Measurements from ENCODE around the gene PSG3.
"Not testable (repeated sequence)": the region's sequence is repeated elsewhere in the genome, so short reads cannot be mapped to it uniquely, and the experiment has no call there.

PSG3 gene

DNA sequence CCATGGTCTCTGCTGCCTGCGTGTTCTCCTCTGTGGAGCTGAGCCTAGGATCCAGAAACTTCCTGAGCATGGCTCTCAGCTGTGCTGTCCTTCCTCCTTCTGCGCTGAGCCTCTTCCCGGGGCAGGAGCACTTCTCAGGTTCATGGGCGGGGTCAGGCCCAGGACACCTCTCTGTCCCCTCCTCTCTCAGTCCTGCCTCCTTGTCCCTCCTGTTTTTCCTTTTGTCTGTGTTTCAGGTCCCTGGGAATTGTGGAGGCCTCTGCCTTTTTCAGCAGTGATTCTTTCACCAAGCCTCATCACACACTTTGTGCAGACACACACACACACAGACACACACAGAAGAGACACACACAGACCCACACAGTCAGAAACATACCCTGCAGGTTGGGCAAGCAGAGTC is at the start of gene PSG3:
TSS of gene PSG3 (minus strand) at position 101 of the 400 bp plus-strand sequence. CDS start at position 4, 97 bp downstream.
- DNase-seq (ENCODE audit: low spot score): not testable (repeated sequence)

DNA sequence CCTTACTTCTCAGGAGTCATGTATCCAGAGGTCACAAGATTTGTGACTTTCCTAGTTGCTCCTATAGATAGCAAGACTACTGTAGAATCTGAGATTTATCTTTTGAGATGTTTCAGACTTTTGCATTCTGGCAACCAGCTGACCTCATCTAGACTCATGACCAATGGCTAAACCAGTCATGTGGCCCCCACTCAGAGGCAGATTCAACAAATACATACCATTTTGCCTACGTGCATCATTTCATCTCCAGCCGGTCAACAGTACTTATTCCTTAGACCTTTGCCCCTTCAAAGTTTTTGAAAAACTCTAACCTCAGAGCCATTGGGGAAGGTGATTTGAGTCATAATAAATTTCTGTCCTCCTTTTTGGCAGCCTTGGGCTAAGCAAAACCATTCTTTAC is 48.5 kb upstream of the PSG3 start:
- DNase-seq (ENCODE audit: low spot score): not testable (repeated sequence)

DNA sequence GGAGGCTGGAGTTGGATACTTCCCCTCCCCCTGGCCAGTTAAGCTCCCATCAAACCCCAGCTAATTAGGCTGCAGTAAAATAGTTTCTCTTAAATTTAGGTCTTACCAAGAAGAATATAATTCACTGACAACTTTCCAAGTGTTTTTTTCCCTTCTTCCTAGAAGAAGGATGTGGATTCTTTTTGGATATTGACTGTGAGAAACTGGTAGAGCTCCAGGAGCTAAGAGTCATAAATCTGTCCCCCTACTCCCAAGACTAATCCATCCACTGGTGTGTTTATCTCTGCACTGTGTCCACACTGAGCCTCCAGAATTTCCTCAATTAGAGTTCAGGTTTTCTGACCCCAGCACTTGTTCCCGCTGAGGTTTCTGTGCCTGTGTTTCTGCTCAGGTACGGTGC is 47.5 kb upstream of the PSG3 start:
- DNase-seq (ENCODE audit: low spot score): not testable (repeated sequence)

DNA sequence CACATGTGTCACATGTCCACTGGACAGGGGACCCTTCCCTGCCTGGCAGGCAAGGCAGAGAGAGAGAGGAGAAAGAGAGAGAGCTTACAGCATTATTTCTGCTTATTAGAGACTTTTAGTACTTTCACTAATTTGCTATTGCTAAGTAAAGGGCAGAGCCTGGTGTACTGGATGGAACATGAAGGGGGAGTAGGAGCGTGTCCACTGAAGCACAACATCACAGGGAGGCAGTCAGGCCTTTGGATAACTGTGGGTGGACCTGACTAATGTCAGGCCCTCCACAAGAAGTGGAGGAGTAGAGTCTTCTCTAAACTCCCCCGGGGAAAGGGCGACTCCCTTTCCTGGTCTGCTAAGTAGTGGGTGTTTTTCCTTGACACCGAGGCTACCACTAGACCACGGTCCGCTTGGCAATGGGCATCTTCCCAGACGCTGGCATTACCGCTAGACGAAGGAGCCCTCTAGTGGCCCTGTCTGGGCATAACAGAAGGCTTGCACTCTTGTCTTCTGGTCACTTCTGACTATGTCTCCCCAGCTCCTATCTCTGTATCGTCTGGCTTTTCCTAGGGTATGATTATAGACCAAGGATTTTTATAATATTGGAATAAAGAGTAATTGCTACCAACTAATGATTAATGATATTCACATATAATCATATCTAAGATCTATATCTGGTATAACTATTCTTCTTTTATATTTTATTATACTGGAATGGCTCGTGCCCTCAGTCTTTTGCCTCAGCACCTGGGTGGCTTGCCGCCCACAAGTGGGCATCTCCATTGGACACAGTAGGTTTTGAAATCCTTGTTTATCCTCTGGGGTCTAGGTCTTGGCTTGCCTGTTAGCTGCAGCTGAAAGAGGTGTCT is 36.7 kb upstream of the PSG3 start:
- peak; percentile 21 for DNase-seq (ENCODE audit: low spot score)

DNA sequence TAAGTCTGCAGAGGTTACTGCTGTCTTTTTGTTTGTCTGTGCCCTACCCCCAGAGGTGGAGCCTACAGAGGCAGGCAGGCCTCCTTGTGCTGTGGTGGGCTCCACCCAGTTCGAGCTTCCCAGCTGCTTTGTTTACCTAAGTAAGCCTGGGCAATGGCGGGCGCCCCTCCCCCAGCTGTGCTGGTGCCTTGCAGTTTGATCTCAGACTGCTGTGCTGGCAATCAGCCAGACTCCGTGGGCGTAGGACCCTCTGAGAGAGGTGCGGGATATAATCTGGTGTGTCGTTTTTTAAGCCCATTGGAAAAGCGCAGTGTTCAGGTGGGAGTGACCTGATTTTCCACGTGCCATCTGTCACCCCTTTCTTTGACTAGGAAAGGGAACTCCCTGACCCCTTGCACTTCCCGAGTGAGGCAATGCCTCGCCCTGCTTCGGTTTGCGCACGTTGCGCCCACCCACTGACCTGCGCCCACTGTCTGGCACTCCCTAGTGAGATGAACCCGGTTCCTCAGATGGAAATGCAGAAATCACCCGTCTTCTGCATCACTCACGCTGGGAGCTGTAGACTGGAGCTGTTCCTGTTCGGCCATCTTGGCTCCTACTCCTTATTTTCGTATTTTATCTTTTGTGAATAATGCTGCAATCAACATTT is 34.4 kb upstream of the PSG3 start:
- DNase-seq (ENCODE audit: low spot score): not testable (repeated sequence)

DNA sequence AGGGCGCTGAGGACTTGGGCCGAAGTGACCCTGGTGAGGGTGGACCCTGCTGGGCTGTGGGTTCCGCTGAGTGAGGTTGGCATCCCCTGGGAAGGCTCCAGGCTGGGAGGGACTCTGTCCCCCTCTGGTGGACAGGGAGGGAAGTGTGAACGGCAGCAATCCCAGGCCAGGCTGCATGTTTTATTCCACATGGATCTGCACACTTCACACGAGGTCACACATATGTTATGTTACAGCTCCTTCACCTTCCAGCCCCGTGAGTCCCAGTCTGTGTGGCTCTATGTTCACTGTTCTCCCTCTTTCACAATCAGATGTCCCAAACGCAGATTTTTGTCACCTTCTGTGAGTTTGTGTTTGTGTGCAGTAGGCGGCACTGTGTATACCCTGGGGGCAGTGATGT is 27.0 kb upstream of the PSG3 start:
- not testable (repeated sequence) for DNase-seq (ENCODE audit: low spot score)

DNA sequence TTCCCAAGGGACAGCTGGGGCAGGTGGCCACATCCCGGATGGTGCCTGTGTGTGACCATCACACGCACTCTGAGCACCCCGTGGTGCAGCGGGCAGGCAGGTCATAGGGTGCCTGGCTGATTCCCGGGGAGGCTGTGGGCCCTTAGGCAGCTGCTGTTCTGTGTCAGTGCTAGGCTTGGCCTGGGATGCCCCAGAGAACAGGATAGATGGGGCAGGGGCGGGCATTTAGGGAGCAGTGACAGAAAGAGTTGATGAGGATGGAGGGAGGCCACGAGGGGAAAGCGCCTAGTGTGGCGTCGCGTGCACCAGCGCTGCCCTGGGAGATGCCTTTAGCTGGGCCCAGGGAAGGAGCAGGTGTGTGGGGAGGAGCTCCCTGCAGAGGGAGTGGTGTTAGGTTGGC is 26.6 kb upstream of the PSG3 start:
- not testable (repeated sequence) for DNase-seq (ENCODE audit: low spot score)

DNA sequence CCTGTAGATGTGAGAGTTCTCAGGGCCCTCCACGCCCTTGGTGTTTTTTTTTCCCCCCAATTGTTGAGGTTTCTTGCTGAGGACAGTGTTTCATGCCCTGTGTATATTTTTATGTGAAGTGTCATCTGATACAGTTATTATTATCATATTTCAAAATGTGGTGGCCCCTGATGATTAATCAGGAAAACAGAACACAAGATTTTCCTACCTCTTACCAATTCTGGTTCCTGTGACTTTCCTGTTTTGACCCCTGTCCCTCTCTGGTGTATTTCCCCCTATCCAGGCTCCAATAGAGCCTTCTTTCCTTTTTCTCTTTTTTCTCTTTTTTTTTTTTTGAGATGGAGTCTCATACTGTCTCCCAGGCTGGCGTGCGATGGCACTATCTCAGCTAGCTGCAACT is 24.6 kb upstream of the PSG3 start:
- DNase-seq (ENCODE audit: low spot score): no peak

DNA sequence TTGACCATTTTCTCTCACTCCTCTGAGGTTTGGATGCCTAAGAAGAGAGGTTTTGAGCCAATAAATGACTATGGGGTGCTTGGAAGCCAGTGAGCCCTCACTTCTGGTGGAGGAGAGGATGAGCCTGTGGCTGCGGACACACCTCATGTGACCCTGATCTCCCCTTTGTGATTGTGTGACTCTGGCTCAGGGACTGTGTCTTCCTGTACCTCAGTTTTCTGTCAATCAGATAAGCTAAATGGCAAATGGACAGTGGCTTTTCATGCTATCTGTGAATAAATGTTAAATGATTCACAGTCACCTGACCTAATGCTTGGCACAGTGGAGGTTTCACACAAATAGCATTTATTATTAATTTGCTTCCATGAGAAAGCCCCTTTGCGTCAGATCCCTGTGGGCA is 22.5 kb upstream of the PSG3 start:
- DNase-seq (ENCODE audit: low spot score): no peak

DNA sequence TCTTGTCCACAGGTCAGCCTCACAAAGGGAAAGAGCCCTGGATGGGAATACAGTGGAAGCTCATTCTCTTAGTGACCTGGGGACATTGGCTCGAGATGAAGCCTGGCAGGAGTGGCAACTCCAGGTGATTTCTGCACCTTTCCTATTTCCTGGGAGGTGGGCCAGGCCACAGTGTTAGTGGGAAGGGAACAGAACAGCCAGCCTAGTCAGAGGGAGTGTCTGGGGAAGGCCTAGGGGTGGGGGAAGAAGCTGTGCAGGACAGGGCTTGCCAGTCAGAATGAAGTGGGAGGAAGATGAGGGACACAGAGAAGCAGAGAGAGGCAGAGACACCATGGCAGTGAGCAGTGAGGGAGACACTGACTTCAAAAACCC is 21.6 kb upstream of the PSG3 start:
- not testable (repeated sequence) for DNase-seq (ENCODE audit: low spot score)

DNA sequence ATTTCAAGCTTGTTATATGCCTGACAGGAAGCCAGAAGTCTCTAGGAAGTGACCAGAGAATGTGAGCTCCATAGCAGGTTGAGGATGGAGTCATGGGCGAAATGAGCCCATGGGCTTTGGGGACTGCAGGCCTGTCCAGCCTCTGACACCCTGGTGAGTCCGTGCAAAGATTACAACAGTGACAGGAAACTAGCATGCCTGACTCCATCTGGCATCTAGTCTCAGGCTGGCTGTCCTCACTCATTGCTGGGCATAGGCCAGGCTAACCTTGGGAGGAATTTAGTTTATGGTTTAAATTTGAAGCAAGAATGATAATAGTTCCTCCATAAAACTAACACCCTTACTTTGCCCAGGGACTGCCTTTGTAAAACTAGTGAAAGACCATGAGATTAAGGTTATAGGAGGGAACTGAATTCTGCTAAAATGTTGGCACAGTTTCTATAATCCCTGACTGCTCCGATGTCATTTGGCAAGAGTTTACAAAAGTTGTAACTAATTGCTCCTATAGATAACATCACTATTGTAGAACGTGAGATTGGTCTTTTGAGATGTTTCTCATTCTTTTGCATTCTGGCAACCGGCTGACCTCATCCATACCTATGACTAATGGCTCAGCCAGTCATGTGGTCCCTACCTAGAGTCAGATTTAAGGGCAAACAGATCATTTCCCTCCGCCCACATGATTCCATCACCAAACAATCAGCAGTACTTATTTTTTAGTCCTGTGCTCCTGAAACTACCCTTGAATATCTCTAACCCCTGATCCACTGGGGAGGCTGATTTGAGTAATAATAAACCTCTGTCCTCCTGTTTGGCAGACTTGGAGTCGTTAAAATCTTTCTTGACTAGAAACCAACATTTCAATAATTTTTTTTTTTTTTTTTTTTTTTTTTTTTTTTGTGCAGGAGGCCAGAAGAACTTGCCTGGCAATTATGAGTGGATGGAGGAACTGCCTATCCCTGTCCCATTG is 21.0 kb upstream of the PSG3 start:
- DNase-seq (ENCODE audit: low spot score): not testable (repeated sequence)

DNA sequence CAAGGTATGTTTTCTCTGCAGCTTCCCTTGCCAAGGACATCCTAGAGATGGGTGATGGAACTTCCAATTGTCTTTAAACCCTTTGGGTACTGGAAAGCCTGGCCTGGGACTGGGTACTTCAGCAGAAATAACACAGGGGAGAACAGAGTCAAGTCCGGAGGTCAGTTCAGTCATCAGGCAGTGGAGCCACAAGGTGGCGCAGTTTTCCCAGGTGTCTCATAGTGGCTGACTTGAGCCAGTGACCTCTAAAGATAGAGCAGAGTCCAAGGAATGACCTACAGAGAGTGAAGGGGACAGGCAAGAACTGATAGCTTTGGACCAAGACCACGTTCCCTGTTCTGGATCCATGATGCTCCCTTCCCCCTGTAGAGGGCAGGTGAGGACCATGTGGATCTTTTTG is 18.4 kb upstream of the PSG3 start:
- not testable (repeated sequence) for DNase-seq (ENCODE audit: low spot score)

DNA sequence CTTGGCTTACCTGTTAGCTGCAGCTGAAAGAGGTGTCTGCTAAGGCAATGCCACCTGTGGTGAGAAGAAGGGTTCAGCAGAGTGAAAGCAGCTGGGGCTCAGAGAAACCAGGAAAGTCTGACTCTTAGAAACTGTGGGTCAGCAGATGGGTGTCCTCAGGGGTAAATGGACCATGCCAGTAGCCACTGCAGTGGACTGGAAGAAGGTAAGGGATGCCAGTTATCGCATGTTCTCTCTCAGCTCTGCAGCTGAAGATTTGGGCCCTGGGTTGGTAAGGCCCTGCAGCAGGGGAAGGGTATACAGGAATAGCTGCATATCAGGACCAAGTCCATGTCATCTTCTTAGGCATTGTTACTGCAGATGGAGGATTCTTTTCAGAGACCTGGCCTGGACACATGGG is 12.0 kb upstream of the PSG3 start:
- not testable (repeated sequence) for DNase-seq (ENCODE audit: low spot score)

DNA sequence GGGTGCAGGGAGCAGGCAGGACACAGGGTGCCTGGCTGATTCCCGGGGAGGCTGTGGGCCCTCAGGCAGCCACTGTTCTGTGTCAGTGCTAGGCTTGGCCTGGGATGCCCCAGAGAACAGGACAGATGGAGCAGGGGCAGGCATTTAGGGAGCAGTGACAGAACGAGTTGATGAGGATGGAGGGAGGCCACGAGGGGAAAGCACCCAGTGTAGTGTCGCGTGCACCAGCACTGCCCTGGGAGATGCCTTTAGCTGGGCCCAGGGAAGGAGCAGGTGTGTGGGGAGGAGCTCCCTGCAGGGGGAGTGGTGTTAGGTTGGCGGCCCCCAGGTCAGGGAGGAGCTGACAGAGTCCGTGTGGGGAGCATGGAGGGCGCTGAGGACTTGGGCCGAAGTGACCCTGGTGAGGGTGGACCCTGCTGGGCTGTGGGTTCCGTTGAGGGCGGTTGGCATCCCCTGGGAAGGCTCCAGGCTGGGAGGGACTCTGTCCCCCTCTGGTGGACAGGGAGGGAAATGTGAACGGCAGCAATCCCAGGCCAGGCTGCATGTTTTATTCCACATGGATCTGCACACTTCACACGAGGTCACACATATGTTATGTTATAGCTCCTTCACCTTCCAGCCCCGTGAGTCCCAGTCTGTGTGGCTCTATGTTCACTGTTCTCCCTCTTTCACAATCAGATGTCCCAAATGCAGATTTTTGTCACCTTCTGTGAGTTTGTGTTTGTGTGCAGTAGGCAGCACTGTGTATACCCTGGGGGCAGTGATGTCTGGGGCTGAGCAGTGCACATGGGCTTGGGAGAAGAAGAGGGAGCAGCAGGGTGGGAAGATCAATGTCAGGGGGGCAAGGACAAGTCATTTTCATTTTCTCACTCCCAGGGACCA is 1.7 kb upstream of the PSG3 start:
- DNase-seq (ENCODE audit: low spot score): not testable (repeated sequence)

DNA sequence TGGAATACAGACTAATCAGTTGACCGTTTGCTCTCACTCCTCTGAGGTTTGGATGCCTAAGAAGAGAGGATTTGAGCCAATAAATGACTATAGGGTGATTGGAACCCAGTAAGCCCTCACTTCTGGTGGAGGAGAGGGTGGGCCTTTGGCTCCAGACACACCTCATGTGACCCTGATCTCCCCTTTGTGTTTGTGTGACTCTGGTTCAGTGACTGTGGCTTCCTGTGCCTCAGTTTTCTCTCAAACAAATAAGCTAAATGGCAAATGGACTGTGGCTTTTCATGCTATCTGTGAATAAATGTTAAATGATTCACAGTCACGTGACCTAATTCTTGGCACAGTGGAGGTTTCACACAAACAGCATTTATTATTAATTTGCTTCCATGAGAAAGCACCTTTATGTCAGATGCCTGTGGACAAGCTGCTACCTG is 2.7 kb downstream of the PSG3 start:
- DNase-seq (ENCODE audit: low spot score): not testable (repeated sequence)

DNA sequence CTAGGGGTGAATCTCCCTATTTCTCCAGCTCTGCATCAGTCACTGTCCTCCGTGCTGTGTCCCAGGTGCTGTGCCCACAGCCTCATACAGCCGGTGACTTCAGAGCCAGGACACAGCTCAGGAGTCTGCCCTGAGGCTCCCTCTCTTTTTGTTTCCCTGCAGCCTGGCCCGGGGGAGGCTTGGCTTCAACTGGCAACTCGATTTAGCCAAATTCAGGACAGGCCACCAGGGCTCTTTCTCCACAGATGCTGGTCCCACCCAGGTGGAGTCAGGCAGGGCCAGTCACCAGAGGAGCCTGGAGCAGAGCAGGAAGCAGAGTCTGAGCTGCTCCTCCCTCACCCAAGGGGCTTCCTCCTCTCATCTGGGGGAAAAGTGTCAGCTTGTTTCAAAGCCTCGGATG is 11.9 kb downstream of the PSG3 start:
- DNase-seq (ENCODE audit: low spot score): not testable (repeated sequence)

DNA sequence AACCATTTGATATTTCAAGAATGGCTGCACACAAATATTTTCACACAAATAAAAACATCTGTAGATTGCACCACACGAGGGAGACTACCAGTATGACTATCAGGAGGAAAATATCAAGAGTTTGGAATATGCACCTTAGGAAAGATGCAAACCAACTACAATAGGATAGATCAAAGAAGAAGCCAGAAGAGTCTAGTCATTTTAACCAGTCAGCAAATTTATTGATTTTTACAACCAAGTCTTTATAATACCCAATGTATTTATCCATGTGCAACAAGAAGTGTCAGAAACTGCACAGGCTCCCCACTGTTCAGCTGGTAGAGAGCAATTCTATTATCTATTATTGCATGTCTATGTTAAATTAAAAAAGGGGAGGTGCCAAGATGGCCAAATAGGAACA is 26.3 kb downstream of the PSG3 start:
- not testable (repeated sequence) for DNase-seq (ENCODE audit: low spot score)

DNA sequence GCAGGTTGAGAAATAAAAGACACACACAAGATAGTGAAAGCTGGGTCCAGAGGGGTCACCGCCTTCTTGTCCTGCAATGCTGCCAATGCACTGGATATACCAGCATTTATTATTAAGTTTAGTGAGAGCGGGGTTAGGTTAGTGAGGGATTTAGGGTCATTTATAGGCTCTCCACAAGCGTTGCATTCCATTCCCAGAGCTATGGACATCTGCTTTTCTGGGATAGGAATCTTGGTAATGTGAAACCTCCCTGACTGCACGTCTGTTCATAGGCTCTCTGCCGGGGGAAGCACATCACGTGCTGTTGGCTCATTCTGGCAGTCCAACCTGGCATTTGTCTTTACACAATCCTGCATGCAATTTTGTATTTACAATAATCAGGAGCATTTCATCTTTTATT is 27.5 kb downstream of the PSG3 start:
- DNase-seq (ENCODE audit: low spot score): not testable (repeated sequence)

DNA sequence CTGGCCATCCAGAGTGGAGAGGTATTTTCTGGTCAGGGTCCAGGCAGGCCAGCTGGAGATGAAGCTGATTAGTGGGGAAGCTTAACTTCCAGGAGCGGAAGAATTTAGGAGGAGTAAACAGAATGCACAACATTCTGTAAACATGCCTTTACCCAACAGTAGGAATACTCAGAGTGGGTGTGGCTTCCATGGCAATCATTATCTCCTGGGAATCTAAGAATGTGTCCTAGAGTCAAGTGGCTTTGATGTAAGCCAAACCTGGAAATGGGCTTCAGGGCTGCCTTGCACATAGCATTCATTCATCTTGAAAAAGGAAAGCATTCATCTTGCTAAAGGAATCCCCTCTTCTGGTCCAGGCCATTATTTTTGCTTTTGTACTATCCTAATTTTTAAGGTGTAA is 29.3 kb downstream of the PSG3 start:
- not testable (repeated sequence) for DNase-seq (ENCODE audit: low spot score)

DNA sequence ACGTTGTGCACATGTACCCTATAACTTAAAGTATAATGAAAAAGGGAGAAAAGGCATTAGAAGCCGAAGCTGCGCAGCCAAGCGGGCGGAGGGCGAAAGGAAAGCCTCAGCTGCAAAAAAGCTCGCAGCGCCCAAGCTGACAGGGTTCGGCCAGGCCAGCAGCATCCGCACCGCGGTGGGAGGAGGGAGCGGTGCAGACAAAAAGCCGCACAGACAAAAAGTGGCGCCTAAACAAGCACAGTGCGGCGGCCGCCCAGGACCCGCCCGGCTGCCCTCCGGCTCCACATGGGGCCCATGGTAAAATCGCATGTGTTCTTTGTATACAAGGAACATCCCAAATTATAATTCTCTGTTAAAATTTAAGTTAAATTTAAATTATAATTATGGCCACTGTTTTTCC is 42.4 kb downstream of the PSG3 start:
- no peak for DNase-seq (ENCODE audit: low spot score)

DNA sequence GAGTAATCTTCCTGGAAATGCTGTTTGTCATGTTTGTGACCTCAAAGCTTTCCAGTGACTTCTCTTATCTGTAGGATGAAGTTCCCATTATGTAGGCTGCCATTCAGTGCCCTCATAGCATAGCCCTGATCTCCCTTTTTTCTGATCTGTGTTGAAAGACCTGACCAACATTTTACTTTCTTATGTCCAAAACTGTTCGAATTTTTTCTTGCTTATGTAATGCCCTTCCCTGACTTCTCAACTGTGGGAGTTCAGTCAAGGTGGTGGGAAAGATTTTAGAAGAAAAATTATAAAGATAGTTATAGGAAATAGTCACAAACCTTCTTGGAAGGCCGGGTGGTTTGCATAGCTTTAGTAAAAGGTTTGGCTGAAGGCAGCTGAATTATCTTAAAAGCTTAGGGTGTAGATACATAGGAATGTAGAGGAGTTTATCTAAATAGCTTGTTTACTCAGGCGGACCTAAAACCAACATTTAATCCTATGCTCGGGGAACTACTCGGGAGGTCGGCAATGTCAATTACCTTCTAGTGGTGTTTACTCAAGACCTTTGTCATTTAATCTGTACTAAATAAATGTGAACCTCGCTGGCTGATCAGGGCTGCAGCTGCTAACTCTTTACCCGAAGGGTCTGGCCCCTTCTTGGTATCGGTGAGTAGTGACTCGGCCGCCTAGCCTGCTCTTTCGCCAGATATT is 44.3 kb downstream of the PSG3 start:
- no peak for DNase-seq (ENCODE audit: low spot score)

Data from hematopoietic multipotent progenitor cell treated with erythropoietin and hydrocortisone succinate and interleukin-3 and kit ligand, for 15 days (in vitro differentiated cells).